OCI-LY3 (cell line): ENCODE measurements around the gene F2.

Source experiments
- EZH2phosphoT487 ChIP-seq: fragments of 200-600 bp; shearing (Covaris generic); IDR thresholded peaks from 2 replicates; pipeline ENCODE4 v1.6.1; 2018; ENCODE audit warnings: antibody characterized with exemption, mixed run types, low read depth
- TF ChIP-seq, protein P1 (sequence below): fragments of 200-600, 300-600 bp; sonication (generic); IDR thresholded peaks from 2 replicates; pipeline ENCODE4 v1.5.1; 2014; ENCODE audit warnings: antibody characterized with exemption, low read length, low read depth

DNA sequence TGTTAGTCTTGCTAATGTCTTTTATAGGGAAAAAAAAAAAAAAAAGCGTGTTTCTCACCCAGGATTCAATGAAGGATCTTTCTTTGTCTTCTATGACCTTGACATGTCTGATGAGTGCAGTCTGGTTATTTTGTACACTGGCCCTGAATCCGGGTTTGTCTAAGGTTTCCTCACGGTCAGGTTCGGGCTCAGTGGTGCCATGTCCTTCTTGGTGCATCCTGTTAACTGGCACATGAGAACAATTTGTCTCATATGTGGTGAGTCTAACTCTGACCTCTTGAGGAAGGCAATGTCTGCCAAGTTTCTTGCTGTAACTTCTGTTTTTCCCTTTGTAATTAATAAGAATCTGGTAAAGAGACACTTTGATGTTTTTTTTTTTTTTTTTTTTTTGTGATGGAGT lies 12.5 kb downstream of the F2 start:
- TF ChIP-seq, protein P1, sequence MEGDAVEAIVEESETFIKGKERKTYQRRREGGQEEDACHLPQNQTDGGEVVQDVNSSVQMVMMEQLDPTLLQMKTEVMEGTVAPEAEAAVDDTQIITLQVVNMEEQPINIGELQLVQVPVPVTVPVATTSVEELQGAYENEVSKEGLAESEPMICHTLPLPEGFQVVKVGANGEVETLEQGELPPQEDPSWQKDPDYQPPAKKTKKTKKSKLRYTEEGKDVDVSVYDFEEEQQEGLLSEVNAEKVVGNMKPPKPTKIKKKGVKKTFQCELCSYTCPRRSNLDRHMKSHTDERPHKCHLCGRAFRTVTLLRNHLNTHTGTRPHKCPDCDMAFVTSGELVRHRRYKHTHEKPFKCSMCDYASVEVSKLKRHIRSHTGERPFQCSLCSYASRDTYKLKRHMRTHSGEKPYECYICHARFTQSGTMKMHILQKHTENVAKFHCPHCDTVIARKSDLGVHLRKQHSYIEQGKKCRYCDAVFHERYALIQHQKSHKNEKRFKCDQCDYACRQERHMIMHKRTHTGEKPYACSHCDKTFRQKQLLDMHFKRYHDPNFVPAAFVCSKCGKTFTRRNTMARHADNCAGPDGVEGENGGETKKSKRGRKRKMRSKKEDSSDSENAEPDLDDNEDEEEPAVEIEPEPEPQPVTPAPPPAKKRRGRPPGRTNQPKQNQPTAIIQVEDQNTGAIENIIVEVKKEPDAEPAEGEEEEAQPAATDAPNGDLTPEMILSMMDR = no peak
- TF ChIP-seq EZH2phosphoT487 = no peak
